K562 (cell line): Measurements from ENCODE around the gene DLGAP1. TPM values are rescaled to one million over a fixed set of nuclear protein-coding genes. Genes with fewer than 3 reads are reported as not detected.

ENCODE experiments used
- ATAC-seq: fragments of 200-7000 bp; cut with Tn5 transposase; 3 replicates; pipeline ENCODE4 v1.9.1; 2020; ENCODE audit warnings: moderate library complexity
- BruUV-seq: library from RNA; stranded (reverse); fragments of 400-500 nt; replicated peaks from 2 replicates; lab custom pipeline; 2021; lab: Mats Ljungman, UMichigan
- CTCF ChIA-PET: fragments of 300-600 bp; formaldehyde crosslinking; extraction: SDS; loops from one replicate; lab custom pipeline; 2021; ENCODE audit warnings: low intra/inter-chr PET ratio; lab: Yijun Ruan, JAX
- POLR2A ChIA-PET: fragments of 300-600, 350-650 bp; sonication (Branson Sonifier 250); formaldehyde crosslinking; extraction: SDS; loops from one replicate; lab custom pipeline; 2021; ENCODE audit warnings: antibody characterized with exemption, inconsistent platforms; lab: Yijun Ruan, JAX
- DNase-seq, 4 experiments: peaks; one replicate each; pipeline versions ENCODE4 v3.0.0 to v3.0.0-alpha.2; 2011 to 2018; ENCODE audit warnings: low spot score in 3 of 4, mixed read lengths in 3 of 4; ENCODE audit errors: extremely low read depth in 1 of 4
- FAIRE-seq: peaks from 2 replicates; lab custom pipeline; 2011; peaks lifted over from hg19 to GRCh38; lab: Jason Lieb, UNC
- H2AFZ ChIP-seq: 2 replicates; pipeline ENCODE4 v1.6.0; 2011; ENCODE audit warnings: low read depth, low read length, control low read depth, inconsistent platforms
- H3K27ac ChIP-seq: fragments of 200-600 bp; 3 replicates; pipeline ENCODE4 v1.8.0; 2011; ENCODE audit warnings: low read depth, mild to moderate bottlenecking, control low read depth, inconsistent platforms, low read length, moderate library complexity, mixed read lengths; ENCODE audit errors: extremely low read depth
- H3K27me3 ChIP-seq, 2 experiments: fragments of 300-600 bp in 1 of 2; 2 replicates in 1 of 2; 3 replicates in 1 of 2; pipeline versions ENCODE4 v1.6.0 to v1.8.0; 2011; ENCODE audit warnings: inconsistent platforms in 2 of 2, low read length in 2 of 2, mild to moderate bottlenecking in 1 of 2, mixed read lengths in 1 of 2, moderate library complexity in 1 of 2; ENCODE audit not compliant: control insufficient read depth in 2 of 2, insufficient read depth in 2 of 2
- H3K36me3 ChIP-seq: fragments of 300-600 bp; 3 replicates; pipeline ENCODE4 v1.8.0; 2011; ENCODE audit warnings: mild to moderate bottlenecking, low read length, inconsistent platforms; ENCODE audit not compliant: control insufficient read depth, insufficient read depth
- H3K4me1 ChIP-seq, 2 experiments: fragments of 200-600 bp in 1 of 2; replicated peaks in 1 of 2; 2 replicates in 1 of 2; 3 replicates in 1 of 2; pipeline versions ENCODE4 v1.5.1 to v1.8.0; 2011; ENCODE audit warnings: inconsistent platforms in 2 of 2, low read length in 2 of 2, mild to moderate bottlenecking in 1 of 2, mixed read lengths in 1 of 2, moderate library complexity in 1 of 2; ENCODE audit not compliant: control insufficient read depth in 2 of 2, insufficient read depth in 2 of 2
- H3K4me2 ChIP-seq: 2 replicates; pipeline ENCODE4 v1.6.1; 2011; ENCODE audit warnings: low read length, control low read depth, inconsistent platforms, mixed read lengths; ENCODE audit not compliant: insufficient read depth
- H3K4me3 ChIP-seq: fragments of 200-600 bp; sonication (generic), shearing (Covaris generic); 2 replicates; pipeline ENCODE4 v1.5.1; 2016; ENCODE audit warnings: control low read depth, inconsistent platforms
- H3K79me2 ChIP-seq: fragments of 200-600 bp; 3 replicates; pipeline ENCODE4 v1.8.0; 2011; ENCODE audit warnings: low read length, inconsistent platforms; ENCODE audit not compliant: control insufficient read depth, insufficient read depth
- H3K9ac ChIP-seq, 2 experiments: 2 replicates each; pipeline versions ENCODE4 v1.6.0 to v1.6.1; 2011; ENCODE audit warnings: low read depth in 2 of 2, low read length in 2 of 2, control low read depth in 1 of 2, inconsistent platforms in 1 of 2, mild to moderate bottlenecking in 1 of 2, mixed read lengths in 1 of 2; ENCODE audit not compliant: insufficient read depth in 1 of 2
- H3K9me1 ChIP-seq: one replicate; pipeline ENCODE4 v1.6.0; 2011; ENCODE audit warnings: inconsistent platforms, mild to moderate bottlenecking, low read length, moderate library complexity; ENCODE audit not compliant: control insufficient read depth, insufficient read depth
- H3K9me3 ChIP-seq: replicated peaks from 2 replicates; pipeline ENCODE4 v1.5.1; 2011; ENCODE audit warnings: low read depth, low read length, inconsistent platforms; ENCODE audit not compliant: control insufficient read depth, insufficient read depth
- H4K20me1 ChIP-seq: replicated peaks from 2 replicates; pipeline ENCODE4 v1.6.1; 2011; ENCODE audit warnings: low read length, inconsistent platforms, mixed read lengths; ENCODE audit not compliant: control insufficient read depth, insufficient read depth
- BRF1 ChIP-seq: IDR thresholded peaks from 3 replicates; pipeline ENCODE4 v1.6.1; 2011; ENCODE audit warnings: borderline replicate concordance, mild to moderate bottlenecking; ENCODE audit not compliant: insufficient read length; ENCODE audit errors: extremely low read depth
- CBX2 ChIP-seq: fragments of 200-600 bp; sonication (generic); IDR thresholded peaks from one replicate; pipeline ENCODE4 v1.6.1; 2012; ENCODE audit warnings: mild to moderate bottlenecking, low read length, inconsistent platforms; ENCODE audit not compliant: insufficient read depth, poor library complexity, severe bottlenecking
- CHD4 ChIP-seq: fragments of 200-600 bp; sonication (generic); IDR thresholded peaks from 3 replicates; pipeline ENCODE4 v1.6.1; 2012; ENCODE audit warnings: low read depth, mild to moderate bottlenecking, mixed read lengths, low read length, inconsistent platforms; ENCODE audit not compliant: insufficient read depth, insufficient replicate concordance, poor library complexity, severe bottlenecking
- MCM5 ChIP-seq: fragments of 450-650 bp; IDR thresholded peaks from 2 replicates; pipeline ENCODE4 v1.6.1; 2016; ENCODE audit warnings: low read depth
- NRF1 ChIP-seq, 2 experiments: fragments of 450-650 bp; IDR thresholded peaks in 1 of 2; conservative IDR thresholded peaks in 1 of 2; 2 replicates each; pipeline ENCODE4 v1.6.1; 2014; ENCODE audit warnings: mild to moderate bottlenecking in 2 of 2
- PCBP1 ChIP-seq: fragments of 200-400 bp; formaldehyde crosslinking; IDR thresholded peaks from 2 replicates; pipeline ENCODE4 v1.6.1; 2018; ENCODE audit warnings: mild to moderate bottlenecking, low read depth, low read length; ENCODE audit not compliant: poor library complexity, severe bottlenecking
- RB1 ChIP-seq: fragments of 450-650 bp; IDR thresholded peaks from 2 replicates; pipeline ENCODE4 v1.6.1; 2017; ENCODE audit warnings: low read depth, mild to moderate bottlenecking
- RCOR1 ChIP-seq, 2 experiments: IDR thresholded peaks; 2 replicates each; pipeline ENCODE4 v1.6.1; 2012; ENCODE audit warnings: low read depth in 2 of 2, low read length in 2 of 2, borderline replicate concordance in 1 of 2, improper control_type of control experiment in 1 of 2
- TAL1 ChIP-seq: fragments of 450-650 bp; IDR thresholded peaks from 2 replicates; pipeline ENCODE4 v1.6.1; 2016; ENCODE audit warnings: mild to moderate bottlenecking
- TCFL5 ChIP-seq: fragments of 250-450 bp; sonication (Bioruptor Pico); conservative IDR thresholded peaks from 2 replicates; pipeline ENCODE4 v1.6.1; 2021; ENCODE audit warnings: mild to moderate bottlenecking, moderate library complexity, matching md5 sums
- ZNF253 ChIP-seq: fragments of 250-450 bp; sonication (Bioruptor Pico); conservative IDR thresholded peaks from 2 replicates; pipeline ENCODE4 v1.6.1; 2021; ENCODE audit warnings: mild to moderate bottlenecking
- WGBS: fragments of 100-300 bp; shearing (Covaris generic); methylation state at CpG from one replicate; pipeline ENCODE4 v1.1.6; 2016; ENCODE audit warnings: low coverage, mixed read lengths; ENCODE audit not compliant: insufficient coverage; ENCODE audit errors: missing lambda C conversion rate; 5-methylcytosine and 5-hydroxymethylcytosine counted together
- in situ Hi-C: fragments of 300-500 bp; cut with MboI; formaldehyde crosslinking; loops from 4 replicates; pipeline ENCODE4 v1.15.0; 2018; ENCODE audit warnings: inconsistent platforms, mixed read lengths
- intact Hi-C: fragments of 100-400 bp; cut with micrococcal nuclease; formaldehyde crosslinking; loops from 2 replicates; pipeline ENCODE4 v1.14.2; 2022
- polyA plus RNA-seq, 8 experiments: library from polyadenylated mRNA; depleted of rRNA in 4 of 8; stranded (reverse) in 5 of 8; unstranded in 3 of 8; fragments of >200 nt; fragmentation: Nextera tagmentation in 2 of 8; fragmentation: Illumina TruSeq in 1 of 8; extraction: Ambion mirVana in 2 of 8; extraction: Trizol in 1 of 8; gene quantifications; 2 replicates each; pipeline versions ENCODE4 v1.2.1 to v1.2.3, GENCODE V29; 2011 to 2014; ENCODE audit warnings: inconsistent platforms in 1 of 8, missing spikeins in 1 of 8
- total RNA-seq, 7 experiments: library from RNA; depleted of rRNA in 6 of 7; stranded (reverse); fragments of >200 nt in 6 of 7; fragmentation: Illumina TruSeq in 2 of 7; extraction: Trizol in 2 of 7; gene quantifications; 2 replicates each; pipeline versions ENCODE4 v1.2.1 to v1.2.3, GENCODE V29; 2011 to 2021; ENCODE audit warnings: low replicate concordance in 1 of 7
- TF ChIP-seq, protein P1 (sequence below): fragments of 250-450 bp; sonication (Bioruptor Pico); IDR thresholded peaks from 2 replicates; pipeline ENCODE4 v1.5.0; 2020; ENCODE audit warnings: mild to moderate bottlenecking, borderline replicate concordance
- TF ChIP-seq, protein P2 (sequence below): fragments of 250-450 bp; sonication (Bioruptor Pico); IDR thresholded peaks from 2 replicates; pipeline ENCODE4 v1.4.0; 2020
- TF ChIP-seq, protein P3 (sequence below): fragments of 450-650 bp; IDR thresholded peaks from 2 replicates; pipeline ENCODE4 v1.6.1; 2016
- TF ChIP-seq, protein P4 (sequence below), 2 experiments: IDR thresholded peaks in 1 of 2; conservative IDR thresholded peaks in 1 of 2; 2 replicates each; pipeline ENCODE4 v1.6.1; 2016; ENCODE audit warnings: low read depth in 2 of 2, mild to moderate bottlenecking in 1 of 2, missing compliant biosample characterization in 1 of 2, missing genetic modification characterization in 1 of 2, moderate library complexity in 1 of 2

Gene DLGAP1
- total and polyA plus RNA-seq, 9 of the 15 experiments (the other 6 are each of a cell fraction or from before 2014, with no cell fraction given), result 0.04 to 0.22 (median 0.08) TPM

DNA sequence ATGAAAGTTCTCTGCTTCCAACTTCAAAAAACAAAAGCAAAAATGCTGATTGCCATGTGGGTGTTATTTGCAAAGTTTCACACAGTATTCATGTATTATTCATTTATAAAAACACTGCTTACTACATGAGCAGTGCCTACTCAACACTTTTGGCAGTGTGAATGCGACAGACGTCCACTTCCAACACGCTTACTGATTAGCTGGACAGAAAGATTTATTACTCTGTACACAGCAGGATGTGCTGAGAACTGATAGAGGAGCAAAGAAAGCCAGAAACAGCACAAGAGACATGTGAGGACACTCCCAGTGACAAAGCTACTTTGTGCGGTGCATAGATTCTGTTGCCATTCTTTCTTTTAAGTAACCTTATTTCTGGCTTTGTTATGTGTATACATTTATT, 258.8 kb downstream of the DLGAP1 start:
- BruUV-seq, result no TSS peak
- FAIRE-seq (no peak), ATAC-seq (no peak), DNase-seq (no peak)
- H3K79me2 ChIP-seq, result no peaks in the 10 kb centered on the region
- no peak overlapping the region for H3K4me2 ChIP-seq
- no peak overlapping the region for H3K27ac ChIP-seq
- WGBS, result 0% methylated on average over 4 of the region's 4 CpGs
- H4K20me1 ChIP-seq, result no peaks in the 10 kb centered on the region
- no peaks in the 10 kb centered on the region for H3K36me3 ChIP-seq
- ChIA-PET CTCF (no interaction called here), POLR2A (no interaction called here)
- in situ Hi-C loops (no loop called here), intact Hi-C loops (no loop called here)
- H3K27me3 ChIP-seq, result no peaks in the 10 kb centered on the region
- H3K9ac ChIP-seq, result no peak overlapping the region
- H3K9me1 ChIP-seq, result no peaks in the 10 kb centered on the region
- H3K4me1 ChIP-seq, result no peaks in the 10 kb centered on the region
- no peak overlapping the region for H2AFZ ChIP-seq
- H3K4me3 ChIP-seq, result no peak overlapping the region
- no peaks in the 10 kb centered on the region; the same call in 1 of the 2 replicates for H3K9me3 ChIP-seq
- TF ChIP-seq PCBP1 (no peak), RCOR1 (IDR thresholded peaks at IDR 0.05; ENCODE audit: borderline replicate concordance in 1 of 2, low read depth in 2 of 2, low read length in 2 of 2) (0 out of 4 replicates have a peak, but pooled peaks of 1 of the 2 experiments have one; percentile 13), TAL1 (peak; percentile 13; the same call in 1 of the 2 replicates), TCFL5 (CRISPR knock-in tag) (no peak), BRF1 (no peak), CBX2 (no peak), RB1 (no peak), ZNF253 (CRISPR knock-in tag) (no peak), NRF1 (conservative IDR thresholded peaks at IDR 0.05 in 1 of 2, IDR thresholded peaks at IDR 0.05 in 1 of 2) (no peak), CHD4 (no peak), MCM5 (no peak)
- TF ChIP-seq, protein P1, sequence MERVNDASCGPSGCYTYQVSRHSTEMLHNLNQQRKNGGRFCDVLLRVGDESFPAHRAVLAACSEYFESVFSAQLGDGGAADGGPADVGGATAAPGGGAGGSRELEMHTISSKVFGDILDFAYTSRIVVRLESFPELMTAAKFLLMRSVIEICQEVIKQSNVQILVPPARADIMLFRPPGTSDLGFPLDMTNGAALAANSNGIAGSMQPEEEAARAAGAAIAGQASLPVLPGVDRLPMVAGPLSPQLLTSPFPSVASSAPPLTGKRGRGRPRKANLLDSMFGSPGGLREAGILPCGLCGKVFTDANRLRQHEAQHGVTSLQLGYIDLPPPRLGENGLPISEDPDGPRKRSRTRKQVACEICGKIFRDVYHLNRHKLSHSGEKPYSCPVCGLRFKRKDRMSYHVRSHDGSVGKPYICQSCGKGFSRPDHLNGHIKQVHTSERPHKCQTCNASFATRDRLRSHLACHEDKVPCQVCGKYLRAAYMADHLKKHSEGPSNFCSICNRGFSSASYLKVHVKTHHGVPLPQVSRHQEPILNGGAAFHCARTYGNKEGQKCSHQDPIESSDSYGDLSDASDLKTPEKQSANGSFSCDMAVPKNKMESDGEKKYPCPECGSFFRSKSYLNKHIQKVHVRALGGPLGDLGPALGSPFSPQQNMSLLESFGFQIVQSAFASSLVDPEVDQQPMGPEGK, result no peak
- TF ChIP-seq, protein P2, sequence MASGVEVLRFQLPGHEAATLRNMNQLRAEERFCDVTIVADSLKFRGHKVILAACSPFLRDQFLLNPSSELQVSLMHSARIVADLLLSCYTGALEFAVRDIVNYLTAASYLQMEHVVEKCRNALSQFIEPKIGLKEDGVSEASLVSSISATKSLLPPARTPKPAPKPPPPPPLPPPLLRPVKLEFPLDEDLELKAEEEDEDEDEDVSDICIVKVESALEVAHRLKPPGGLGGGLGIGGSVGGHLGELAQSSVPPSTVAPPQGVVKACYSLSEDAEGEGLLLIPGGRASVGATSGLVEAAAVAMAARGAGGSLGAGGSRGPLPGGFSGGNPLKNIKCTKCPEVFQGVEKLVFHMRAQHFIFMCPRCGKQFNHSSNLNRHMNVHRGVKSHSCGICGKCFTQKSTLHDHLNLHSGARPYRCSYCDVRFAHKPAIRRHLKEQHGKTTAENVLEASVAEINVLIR (CRISPR knock-in tag), result 0 out of 2 replicates have a peak, but pooled peaks have one; percentile 14
- TF ChIP-seq, protein P3, sequence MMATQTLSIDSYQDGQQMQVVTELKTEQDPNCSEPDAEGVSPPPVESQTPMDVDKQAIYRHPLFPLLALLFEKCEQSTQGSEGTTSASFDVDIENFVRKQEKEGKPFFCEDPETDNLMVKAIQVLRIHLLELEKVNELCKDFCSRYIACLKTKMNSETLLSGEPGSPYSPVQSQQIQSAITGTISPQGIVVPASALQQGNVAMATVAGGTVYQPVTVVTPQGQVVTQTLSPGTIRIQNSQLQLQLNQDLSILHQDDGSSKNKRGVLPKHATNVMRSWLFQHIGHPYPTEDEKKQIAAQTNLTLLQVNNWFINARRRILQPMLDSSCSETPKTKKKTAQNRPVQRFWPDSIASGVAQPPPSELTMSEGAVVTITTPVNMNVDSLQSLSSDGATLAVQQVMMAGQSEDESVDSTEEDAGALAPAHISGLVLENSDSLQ, result peak; percentile 45; the same call in 1 of the 2 replicates
- TF ChIP-seq, protein P4, sequence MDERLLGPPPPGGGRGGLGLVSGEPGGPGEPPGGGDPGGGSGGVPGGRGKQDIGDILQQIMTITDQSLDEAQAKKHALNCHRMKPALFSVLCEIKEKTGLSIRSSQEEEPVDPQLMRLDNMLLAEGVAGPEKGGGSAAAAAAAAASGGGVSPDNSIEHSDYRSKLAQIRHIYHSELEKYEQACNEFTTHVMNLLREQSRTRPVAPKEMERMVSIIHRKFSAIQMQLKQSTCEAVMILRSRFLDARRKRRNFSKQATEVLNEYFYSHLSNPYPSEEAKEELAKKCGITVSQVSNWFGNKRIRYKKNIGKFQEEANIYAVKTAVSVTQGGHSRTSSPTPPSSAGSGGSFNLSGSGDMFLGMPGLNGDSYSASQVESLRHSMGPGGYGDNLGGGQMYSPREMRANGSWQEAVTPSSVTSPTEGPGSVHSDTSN (CRISPR knock-in tag; IDR thresholded peaks at IDR 0.05; ENCODE audit: low read depth), result no peak
- TF ChIP-seq, protein P4 (tag; conservative IDR thresholded peaks at IDR 0.05; ENCODE audit: low read depth), result peak; percentile 87
